ENCODE results near the gene SHB.

DNA sequence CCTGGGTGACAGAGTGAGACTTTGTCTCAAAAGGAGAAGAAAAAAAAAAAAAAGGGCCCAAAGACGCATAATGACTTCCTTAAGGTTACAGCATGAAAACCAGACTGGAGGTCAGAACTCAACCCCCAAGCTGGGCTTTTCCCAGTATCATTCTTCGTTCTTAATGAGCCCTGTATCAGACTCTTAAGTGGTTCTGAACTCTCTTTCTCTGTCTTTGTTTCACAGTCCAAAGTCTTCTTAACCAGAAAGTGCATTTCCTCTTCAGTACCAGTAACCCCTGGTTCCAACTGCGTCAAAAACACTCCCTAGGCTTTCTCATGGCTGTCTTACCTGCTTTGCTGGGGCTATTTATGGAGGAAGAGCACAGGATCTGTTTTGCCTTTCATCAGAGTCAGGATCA lies 38.4 kb upstream of the SHB start:
- TF ChIP-seq, protein P1, sequence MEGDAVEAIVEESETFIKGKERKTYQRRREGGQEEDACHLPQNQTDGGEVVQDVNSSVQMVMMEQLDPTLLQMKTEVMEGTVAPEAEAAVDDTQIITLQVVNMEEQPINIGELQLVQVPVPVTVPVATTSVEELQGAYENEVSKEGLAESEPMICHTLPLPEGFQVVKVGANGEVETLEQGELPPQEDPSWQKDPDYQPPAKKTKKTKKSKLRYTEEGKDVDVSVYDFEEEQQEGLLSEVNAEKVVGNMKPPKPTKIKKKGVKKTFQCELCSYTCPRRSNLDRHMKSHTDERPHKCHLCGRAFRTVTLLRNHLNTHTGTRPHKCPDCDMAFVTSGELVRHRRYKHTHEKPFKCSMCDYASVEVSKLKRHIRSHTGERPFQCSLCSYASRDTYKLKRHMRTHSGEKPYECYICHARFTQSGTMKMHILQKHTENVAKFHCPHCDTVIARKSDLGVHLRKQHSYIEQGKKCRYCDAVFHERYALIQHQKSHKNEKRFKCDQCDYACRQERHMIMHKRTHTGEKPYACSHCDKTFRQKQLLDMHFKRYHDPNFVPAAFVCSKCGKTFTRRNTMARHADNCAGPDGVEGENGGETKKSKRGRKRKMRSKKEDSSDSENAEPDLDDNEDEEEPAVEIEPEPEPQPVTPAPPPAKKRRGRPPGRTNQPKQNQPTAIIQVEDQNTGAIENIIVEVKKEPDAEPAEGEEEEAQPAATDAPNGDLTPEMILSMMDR (conservative IDR thresholded peaks at IDR 0.05; ENCODE audit: low read depth, low read length): no peak
- TF ChIP-seq EZH2phosphoT487 (IDR thresholded peaks at IDR 0.05; ENCODE audit: borderline replicate concordance, low read length): no peak
